Measurements from ENCODE around the gene ZC3H7B. TPM values are rescaled to one million over a fixed set of nuclear protein-coding genes. Genes with fewer than 3 reads are reported as not detected.

ZC3H7B gene
- total and polyA plus RNA-seq, 4 donors = 31.5 to 55.8 (median 34.3) TPM

DNA sequence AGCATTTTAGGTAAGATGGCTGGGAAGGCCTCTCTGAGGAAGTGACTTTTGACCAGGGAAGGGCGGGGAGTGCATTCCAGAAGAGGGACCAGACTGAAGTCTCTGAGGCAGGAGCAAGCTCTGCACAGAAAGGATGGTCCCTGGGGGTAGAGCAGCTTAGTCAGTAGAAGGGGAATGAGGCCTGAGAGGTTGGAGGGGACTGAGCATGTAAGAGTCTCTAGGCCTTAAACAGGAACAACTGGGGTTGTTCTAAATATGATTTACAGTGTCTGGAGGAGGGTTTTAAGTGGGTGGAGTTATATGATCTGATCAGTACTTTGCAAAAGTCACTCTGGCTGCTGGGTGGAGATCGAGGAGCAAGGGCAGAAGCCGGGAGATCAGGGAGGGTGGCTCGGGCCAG, 48.8 kb downstream of the ZC3H7B start:
- Histone ChIP-seq H3K9ac (ENCODE audit: insufficient read depth in 1 of 2, low read length in 2 of 2) (no peak overlapping the region), H3K27me3 (ENCODE audit: control insufficient read depth in 3 of 3, insufficient read depth in 3 of 3, low read length in 2 of 3) (no peaks in the 10 kb centered on the region), H3K36me3 (ENCODE audit: control insufficient read depth in 4 of 4, insufficient read depth in 4 of 4, low read length in 4 of 4) (peaks cover 23 to 71% (median 39%) of the 10 kb centered on the region in 4 donors), H3K4me3 (no peak overlapping the region), H3K27ac (ENCODE audit: low read depth in 1 of 2, low read length in 1 of 2) (no peak overlapping the region), H3K4me1 (ENCODE audit: control insufficient read depth in 5 of 5, insufficient read depth in 5 of 5, low read length in 5 of 5) (peaks cover 0 to 3% (median 0%) of the 10 kb centered on the region in 5 donors), H3K9me3 (ENCODE audit: control insufficient read depth in 4 of 4, insufficient read depth in 3 of 4, low read length in 3 of 4) (peaks cover 0 to 2% (median 0%) of the 10 kb centered on the region in 4 donors)
- TF ChIP-seq, protein P1, sequence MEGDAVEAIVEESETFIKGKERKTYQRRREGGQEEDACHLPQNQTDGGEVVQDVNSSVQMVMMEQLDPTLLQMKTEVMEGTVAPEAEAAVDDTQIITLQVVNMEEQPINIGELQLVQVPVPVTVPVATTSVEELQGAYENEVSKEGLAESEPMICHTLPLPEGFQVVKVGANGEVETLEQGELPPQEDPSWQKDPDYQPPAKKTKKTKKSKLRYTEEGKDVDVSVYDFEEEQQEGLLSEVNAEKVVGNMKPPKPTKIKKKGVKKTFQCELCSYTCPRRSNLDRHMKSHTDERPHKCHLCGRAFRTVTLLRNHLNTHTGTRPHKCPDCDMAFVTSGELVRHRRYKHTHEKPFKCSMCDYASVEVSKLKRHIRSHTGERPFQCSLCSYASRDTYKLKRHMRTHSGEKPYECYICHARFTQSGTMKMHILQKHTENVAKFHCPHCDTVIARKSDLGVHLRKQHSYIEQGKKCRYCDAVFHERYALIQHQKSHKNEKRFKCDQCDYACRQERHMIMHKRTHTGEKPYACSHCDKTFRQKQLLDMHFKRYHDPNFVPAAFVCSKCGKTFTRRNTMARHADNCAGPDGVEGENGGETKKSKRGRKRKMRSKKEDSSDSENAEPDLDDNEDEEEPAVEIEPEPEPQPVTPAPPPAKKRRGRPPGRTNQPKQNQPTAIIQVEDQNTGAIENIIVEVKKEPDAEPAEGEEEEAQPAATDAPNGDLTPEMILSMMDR (IDR thresholded peaks at IDR 0.05; ENCODE audit: control extremely low read depth, extremely low read depth) = no peak
- ATAC-seq (ENCODE audit: insufficient read depth, low FRiP score) (no peak), DNase-seq (no peak)
- 91 to 95% methylated on average over 4 of the region's 4 CpGs for WGBS, 2 donors

DNA sequence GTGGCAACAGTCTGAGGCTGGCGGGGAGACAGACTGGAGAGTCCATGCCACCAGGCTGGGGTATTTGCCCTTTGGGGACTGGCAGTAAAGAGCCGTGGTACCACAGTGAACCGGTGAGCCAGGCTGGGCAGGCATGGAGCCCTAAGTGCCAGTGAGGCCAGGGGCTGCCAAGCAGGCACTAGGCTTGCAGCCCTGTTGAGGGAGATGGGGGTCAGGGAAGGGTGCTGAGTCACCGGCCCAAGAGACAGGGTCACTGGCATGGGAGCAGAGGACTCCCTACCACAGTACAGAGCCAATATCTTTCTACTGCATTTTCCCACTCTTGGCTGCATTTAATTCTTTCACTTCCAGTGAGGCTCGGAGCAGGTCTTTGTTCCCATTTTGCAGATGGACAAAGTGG, 49.7 kb downstream of the ZC3H7B start:
- peaks cover 0 to 2% (median 0%) of the 10 kb centered on the region in 4 donors for H3K9me3 ChIP-seq (ENCODE audit: control insufficient read depth in 4 of 4, insufficient read depth in 3 of 4, low read length in 3 of 4)
- H3K4me3 ChIP-seq = no peak overlapping the region
- H3K27me3 ChIP-seq (ENCODE audit: control insufficient read depth in 3 of 3, insufficient read depth in 3 of 3, low read length in 2 of 3) = no peaks in the 10 kb centered on the region
- 93 to 97% methylated on average over 5 of the region's 5 CpGs for WGBS, 2 donors
- TF ChIP-seq, protein P1 (IDR thresholded peaks at IDR 0.05; ENCODE audit: control extremely low read depth, extremely low read depth) = no peak
- peaks cover 0 to 3% (median 0%) of the 10 kb centered on the region in 5 donors for H3K4me1 ChIP-seq (ENCODE audit: control insufficient read depth in 5 of 5, insufficient read depth in 5 of 5, low read length in 5 of 5)
- ATAC-seq (ENCODE audit: insufficient read depth, low FRiP score) = no peak
- no peak for DNase-seq
- H3K36me3 ChIP-seq (ENCODE audit: control insufficient read depth in 4 of 4, insufficient read depth in 4 of 4, low read length in 4 of 4) = peaks cover 28 to 75% (median 38%) of the 10 kb centered on the region in 4 donors
- no peak overlapping the region for H3K27ac ChIP-seq (ENCODE audit: low read depth in 1 of 2, low read length in 1 of 2)
- H3K9ac ChIP-seq (ENCODE audit: insufficient read depth in 1 of 2, low read length in 2 of 2) = no peak overlapping the region

DNA sequence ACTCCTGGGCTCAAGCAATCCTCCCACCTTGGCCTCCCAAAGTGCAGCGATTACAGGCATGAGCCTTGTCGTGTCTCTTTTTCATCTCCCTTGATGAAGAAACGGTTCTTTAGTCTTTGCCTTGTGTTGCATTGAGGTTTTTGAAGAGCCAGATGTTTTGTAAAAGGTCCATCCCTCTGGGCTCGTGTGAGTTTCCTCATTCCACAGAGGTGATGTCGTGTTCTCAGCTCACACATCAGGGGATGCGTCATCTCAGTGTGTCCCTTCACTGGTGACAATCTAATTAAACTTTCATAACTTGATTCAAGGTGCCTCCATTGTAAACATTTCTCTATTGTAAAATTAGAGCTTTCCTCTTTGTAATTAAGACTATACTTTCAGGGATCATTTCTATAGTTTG, 50.7 kb downstream of the ZC3H7B start:
- Histone ChIP-seq H3K27me3 (ENCODE audit: control insufficient read depth in 3 of 3, insufficient read depth in 3 of 3, low read length in 2 of 3) (no peaks in the 10 kb centered on the region), H3K36me3 (ENCODE audit: control insufficient read depth in 4 of 4, insufficient read depth in 4 of 4, low read length in 4 of 4) (peaks cover 30 to 77% (median 37%) of the 10 kb centered on the region in 4 donors), H3K27ac (ENCODE audit: low read depth in 1 of 2, low read length in 1 of 2) (no peak overlapping the region), H3K9ac (ENCODE audit: insufficient read depth in 1 of 2, low read length in 2 of 2) (no peak overlapping the region), H3K9me3 (ENCODE audit: control insufficient read depth in 4 of 4, insufficient read depth in 3 of 4, low read length in 3 of 4) (peaks cover 0 to 2% (median 0%) of the 10 kb centered on the region in 4 donors), H3K4me3 (no peak overlapping the region), H3K4me1 (ENCODE audit: control insufficient read depth in 5 of 5, insufficient read depth in 5 of 5, low read length in 5 of 5) (peaks cover 0 to 3% (median 0%) of the 10 kb centered on the region in 5 donors)
- ATAC-seq (ENCODE audit: insufficient read depth, low FRiP score) = no peak
- WGBS, 2 donors = 71 to 75% methylated on average over 6 of the region's 6 CpGs
- TF ChIP-seq, protein P1 (IDR thresholded peaks at IDR 0.05; ENCODE audit: control extremely low read depth, extremely low read depth) = no peak
- no peak for DNase-seq

Data from lung (tissue), 12 donors.